Psoas muscle (tissue), 8 donors: ENCODE results near the gene GALNT5. TPM values are rescaled to one million over a fixed set of nuclear protein-coding genes. Genes with fewer than 3 reads are reported as not detected.

ENCODE experiments used
- ATAC-seq, 4 donors: fragments of 200-7000 bp; cut with Tn5 transposase; one replicate each; pipeline ENCODE4 v1.9.1; 2020; ENCODE audit warnings: moderate library complexity in 3 of 4, mild to moderate bottlenecking in 2 of 4
- DNase-seq, 2 donors: peaks; one replicate each; pipeline ENCODE4 v3.0.0-alpha.2; 2020
- H3K27ac ChIP-seq: fragments of 200-600 bp; one replicate; pipeline ENCODE4 v1.8.0; 2022
- H3K27me3 ChIP-seq, 3 donors: fragments of 200-600 bp in 1 of 3; one replicate each; pipeline versions ENCODE4 v1.6.1 to v1.8.0; 2013 to 2022; ENCODE audit warnings: low read length in 2 of 3, mild to moderate bottlenecking in 2 of 3, moderate library complexity in 1 of 3; ENCODE audit not compliant: insufficient read depth in 3 of 3
- H3K36me3 ChIP-seq, 2 donors: fragments of 200-600 bp in 1 of 2; one replicate each; pipeline versions ENCODE4 v1.6.1 to v1.8.0; 2013 to 2022; ENCODE audit warnings: low read depth in 1 of 2, mild to moderate bottlenecking in 1 of 2, moderate library complexity in 1 of 2; ENCODE audit not compliant: insufficient read depth in 1 of 2
- H3K4me1 ChIP-seq: fragments of 200-600 bp; one replicate; pipeline ENCODE4 v1.8.0; 2022
- H3K4me3 ChIP-seq: fragments of 200-600 bp; one replicate; pipeline ENCODE4 v1.8.0; 2022; ENCODE audit warnings: mild to moderate bottlenecking
- H3K9me3 ChIP-seq: fragments of 200-600 bp; one replicate; pipeline ENCODE4 v1.8.0; 2022
- WGBS, 3 donors: extraction: QIAGEN DNeasy Blood & Tissue Kit; methylation state at CpG; one replicate each; pipeline versions ENCODE4 v1.1.6 to v1.1.7; 2013; 5-methylcytosine and 5-hydroxymethylcytosine counted together
- intact Hi-C, 2 donors: fragments of 100-400 bp; cut with DNase I; formaldehyde crosslinking; loops; one replicate each; pipeline versions ENCODE4 v1.11.0 to v1.14.2; 2022
- polyA plus RNA-seq, 3 donors: library from polyadenylated mRNA; stranded (reverse); fragments of 200-250 nt; gene quantifications; one replicate each; pipeline ENCODE4 v1.2.3, GENCODE V29; 2013
- total RNA-seq, 4 donors: library from RNA; stranded (reverse); fragmentation: NEBNext Ultra II Directional in 2 of 4; extraction: Animal tissue kit (Norgen Biotek cat#: 25700) in 2 of 4; gene quantifications; one replicate each; pipeline versions ENCODE4 v1.2.1 to v1.2.4, GENCODE V29; 2021 to 2023
- TF ChIP-seq, protein P1 (sequence below): fragments of 200-600 bp; IDR thresholded peaks from one replicate; pipeline ENCODE4 v1.8.0; 2022; ENCODE audit warnings: antibody characterized with exemption
- donor health status: healthy with polysubstance abuse.
- donor health status: DM: no; HTN: no; CAD: no; lungs with moderate emphysema.
- donor health status: Bipolar disorder and iron deficiency.
- donor health status: healthy.
- donor health status: DM: yes; HTN: yes; CAD: no.
- donor health status: DM: no; HTN: no; CAD: no.
- donor health status: DM: no; HTN: no; CAD: no.
- donor health status: DM: yes; HTN: yes; CAD: no.

The GALNT5 gene
- total and polyA plus RNA-seq, 7 donors, result under 0.01 to 0.06 TPM; not detected in 5

DNA sequence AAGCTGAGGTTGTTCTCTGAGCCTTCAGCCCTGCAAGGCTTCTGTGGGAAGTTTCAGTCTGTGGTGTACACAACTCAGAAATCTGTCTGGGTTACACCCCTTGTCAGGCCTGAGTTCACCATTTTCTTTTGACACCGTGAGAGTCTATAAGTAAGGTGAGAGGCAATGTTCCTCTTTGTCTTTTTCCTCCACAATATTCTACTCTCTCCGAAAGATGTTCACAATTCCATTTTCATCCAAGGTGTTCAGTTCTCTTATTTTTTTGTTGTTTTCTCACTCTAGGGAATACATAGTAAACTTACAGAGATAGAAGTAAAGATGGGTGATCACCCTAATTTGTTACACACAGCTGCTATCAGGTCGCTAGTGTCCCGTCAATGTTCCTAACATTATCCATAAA is 64.9 kb downstream of the GALNT5 start:
- TF ChIP-seq, protein P1, sequence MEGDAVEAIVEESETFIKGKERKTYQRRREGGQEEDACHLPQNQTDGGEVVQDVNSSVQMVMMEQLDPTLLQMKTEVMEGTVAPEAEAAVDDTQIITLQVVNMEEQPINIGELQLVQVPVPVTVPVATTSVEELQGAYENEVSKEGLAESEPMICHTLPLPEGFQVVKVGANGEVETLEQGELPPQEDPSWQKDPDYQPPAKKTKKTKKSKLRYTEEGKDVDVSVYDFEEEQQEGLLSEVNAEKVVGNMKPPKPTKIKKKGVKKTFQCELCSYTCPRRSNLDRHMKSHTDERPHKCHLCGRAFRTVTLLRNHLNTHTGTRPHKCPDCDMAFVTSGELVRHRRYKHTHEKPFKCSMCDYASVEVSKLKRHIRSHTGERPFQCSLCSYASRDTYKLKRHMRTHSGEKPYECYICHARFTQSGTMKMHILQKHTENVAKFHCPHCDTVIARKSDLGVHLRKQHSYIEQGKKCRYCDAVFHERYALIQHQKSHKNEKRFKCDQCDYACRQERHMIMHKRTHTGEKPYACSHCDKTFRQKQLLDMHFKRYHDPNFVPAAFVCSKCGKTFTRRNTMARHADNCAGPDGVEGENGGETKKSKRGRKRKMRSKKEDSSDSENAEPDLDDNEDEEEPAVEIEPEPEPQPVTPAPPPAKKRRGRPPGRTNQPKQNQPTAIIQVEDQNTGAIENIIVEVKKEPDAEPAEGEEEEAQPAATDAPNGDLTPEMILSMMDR, result no peak
- no peak for DNase-seq
- WGBS, 3 donors, result 79 to 87% (median 84%) methylated on average over 4 of the region's 4 CpGs
- Histone ChIP-seq H3K4me3 (no peak overlapping the region), H3K27ac (no peak overlapping the region), H3K36me3 (no peaks in the 10 kb centered on the region), H3K9me3 (no peaks in the 10 kb centered on the region), H3K4me1 (no peaks in the 10 kb centered on the region), H3K27me3 (no peaks in the 10 kb centered on the region)
- ATAC-seq, result no peak
- intact Hi-C loops, result no loop called here

DNA sequence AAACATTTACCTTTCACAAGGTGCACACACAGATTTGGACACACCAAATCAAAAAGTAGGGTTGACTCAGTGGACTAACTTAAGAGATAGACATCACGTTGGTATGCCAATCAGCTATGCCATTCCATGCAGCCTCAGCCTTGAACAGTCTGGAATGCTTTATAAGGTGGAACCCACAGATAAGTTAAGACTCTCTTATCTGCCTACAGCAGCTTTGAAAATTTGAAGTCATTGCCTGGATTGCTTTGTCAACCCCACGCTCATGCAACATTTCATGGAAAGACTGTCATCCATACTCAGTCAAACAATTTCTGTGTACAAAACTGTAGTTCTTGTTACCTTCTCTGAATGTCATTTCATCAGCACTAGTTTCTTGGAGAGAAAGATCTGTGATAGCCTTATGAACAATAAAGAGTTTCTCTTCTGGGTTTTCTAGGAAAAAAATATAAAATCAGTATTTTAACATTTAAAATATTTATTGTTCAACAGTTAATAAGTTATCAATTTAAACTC is 66.9 kb downstream of the GALNT5 start:
- DNase-seq (no peak), ATAC-seq (no peak)
- no peaks in the 10 kb centered on the region for H3K27me3 ChIP-seq
- no peaks in the 10 kb centered on the region for H3K4me1 ChIP-seq
- TF ChIP-seq, protein P1, result no peak
- intact Hi-C loops, result no loop called here
- H3K9me3 ChIP-seq, result no peaks in the 10 kb centered on the region
- H3K4me3 ChIP-seq, result no peak overlapping the region
- no peaks in the 10 kb centered on the region for H3K36me3 ChIP-seq
- H3K27ac ChIP-seq, result no peak overlapping the region
- WGBS, 3 donors, result 81 to 88% (median 84%) methylated on average over 2 of the region's 2 CpGs

DNA sequence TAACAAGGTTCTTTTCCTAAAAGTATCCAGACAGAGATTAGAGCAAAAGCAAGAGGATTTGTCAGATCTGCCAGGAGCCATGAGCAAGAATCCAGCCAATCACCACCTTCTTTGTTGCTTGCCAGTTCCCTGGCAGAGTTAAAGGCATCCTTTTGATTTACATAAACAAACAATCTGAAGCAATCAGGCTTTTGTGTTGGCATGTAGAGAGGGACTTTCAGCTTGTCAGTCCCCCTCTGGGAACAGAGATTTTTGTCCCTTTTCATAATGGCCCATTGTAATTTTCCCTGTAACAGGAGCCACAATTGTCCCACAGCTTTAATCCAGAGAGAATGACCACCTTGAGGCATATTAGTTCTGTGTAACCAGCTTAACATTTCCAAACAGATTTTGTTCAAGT is 68.3 kb downstream of the GALNT5 start, which contains the start of gene ERMN:
ERMN (minus strand) TSS at position 39 of the 400 bp plus-strand sequence. CDS start 182 bp downstream, outside the sequence.
- no peaks in the 10 kb centered on the region for H3K27me3 ChIP-seq
- no peaks in the 10 kb centered on the region for H3K9me3 ChIP-seq
- TF ChIP-seq, protein P1, result no peak
- intact Hi-C loops, result no loop called here
- no peak within 1 kb of the TSS for H3K27ac ChIP-seq
- H3K4me3 ChIP-seq, result no peak within 1 kb of the TSS
- H3K36me3 ChIP-seq, result no peaks in the 10 kb centered on the region
- no peak for DNase-seq
- no peaks in the 10 kb centered on the region for H3K4me1 ChIP-seq
- ATAC-seq, result no peak

DNA sequence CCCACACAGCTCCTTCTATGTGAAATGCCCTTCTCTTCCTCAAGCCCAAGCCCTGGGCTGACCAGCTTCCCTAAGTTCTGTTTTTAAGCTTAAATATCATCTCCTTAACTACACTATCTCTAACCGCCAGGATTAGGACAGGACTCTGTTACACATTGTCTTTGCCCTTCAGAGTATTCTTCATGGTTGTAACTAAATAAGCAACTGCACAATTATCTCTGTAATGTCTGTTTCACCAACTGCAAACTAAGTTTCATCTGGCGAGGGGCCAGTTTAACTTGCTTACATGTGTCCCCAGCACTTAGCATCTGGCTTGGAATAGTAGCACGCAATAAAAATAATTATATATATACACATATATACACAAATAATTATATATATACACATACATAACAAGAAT is 69.2 kb downstream of the GALNT5 start:
- intact Hi-C loops, result no loop called here
- no peak overlapping the region for H3K27ac ChIP-seq
- H3K9me3 ChIP-seq, result no peaks in the 10 kb centered on the region
- H3K27me3 ChIP-seq, result no peaks in the 10 kb centered on the region
- TF ChIP-seq, protein P1, result no peak
- no peaks in the 10 kb centered on the region for H3K36me3 ChIP-seq
- no peak for DNase-seq
- 52 to 54% (median 53%) methylated on average over 3 of the region's 3 CpGs for WGBS, 3 donors
- H3K4me1 ChIP-seq, result no peaks in the 10 kb centered on the region
- H3K4me3 ChIP-seq, result no peak overlapping the region
- no peak for ATAC-seq

DNA sequence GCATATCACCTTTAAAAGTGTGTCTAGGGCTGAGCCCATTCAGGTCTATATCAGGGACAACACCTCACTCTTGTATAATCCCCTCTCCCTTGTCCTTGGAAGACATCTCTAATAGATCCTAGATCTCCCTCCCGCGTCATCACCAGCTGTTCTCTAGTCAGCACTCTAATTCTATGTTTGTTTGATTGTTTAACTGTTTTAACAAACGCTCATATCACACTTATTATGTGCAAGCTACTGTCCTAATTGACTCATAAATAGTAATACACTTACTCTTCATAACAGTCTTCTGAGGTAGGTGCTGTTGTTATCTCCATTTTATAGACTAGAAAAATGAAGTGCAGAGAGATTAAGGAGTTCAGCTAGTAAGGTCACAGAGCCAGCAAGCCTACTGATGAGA is 69.7 kb downstream of the GALNT5 start:
- intact Hi-C loops, result no loop called here
- WGBS, 3 donors, result 69 to 74% (median 72%) methylated on average over 3 of the region's 3 CpGs
- DNase-seq (no peak), ATAC-seq (no peak)
- no peaks in the 10 kb centered on the region for H3K9me3 ChIP-seq
- no peaks in the 10 kb centered on the region for H3K27me3 ChIP-seq
- no peaks in the 10 kb centered on the region for H3K36me3 ChIP-seq
- no peak overlapping the region for H3K27ac ChIP-seq
- TF ChIP-seq, protein P1, result no peak
- no peak overlapping the region for H3K4me3 ChIP-seq
- H3K4me1 ChIP-seq, result no peaks in the 10 kb centered on the region
